ENCODE results near the gene ADGRF5. TPM values are rescaled to one million over a fixed set of nuclear protein-coding genes. Genes with fewer than 3 reads are reported as not detected.
"Not testable (repeated sequence)": the region's sequence is repeated elsewhere in the genome, so short reads cannot be mapped to it uniquely, and the experiment has no call there.

Gene ADGRF5
- total RNA-seq, 2 donors from 2014 or later: not detected

GRCh38 chr6:46851576-46851975 is 70.2 kb downstream of the ADGRF5 start:
- not testable (repeated sequence) for DNase-seq (ENCODE audit: low spot score); H3K27ac Mint-ChIP-seq; H3K9me3 Mint-ChIP-seq; H3K36me3 Mint-ChIP-seq; H3K4me1 Mint-ChIP-seq (ENCODE audit: low read depth in 2 of 2); H3K4me3 Mint-ChIP-seq; ATAC-seq
- peaks cover 24 to 37% of the 10 kb centered on the region in 2 donors for H3K27me3 Mint-ChIP-seq

- no peak overlapping the region for H3K27ac Mint-ChIP-seq
- H3K9me3 Mint-ChIP-seq: no peaks in the 10 kb centered on the region
- ATAC-seq (no peak), DNase-seq (ENCODE audit: low spot score) (no peak)
- H3K4me1 Mint-ChIP-seq (ENCODE audit: low read depth in 2 of 2): peaks cover 4 to 8% of the 10 kb centered on the region in 2 donors
- no peaks in the 10 kb centered on the region for H3K36me3 Mint-ChIP-seq
- peaks cover 24 to 42% of the 10 kb centered on the region in 2 donors for H3K27me3 Mint-ChIP-seq
- H3K4me3 Mint-ChIP-seq: no peak overlapping the region
Measured at GRCh38 chr6:46850792-46851191, 70.9 kb downstream of the ADGRF5 start.

- ATAC-seq (no peak), DNase-seq (ENCODE audit: low spot score) (no peak)
- Mint-ChIP-seq H3K4me1 (ENCODE audit: low read depth in 2 of 2) (peaks cover 4 to 8% of the 10 kb centered on the region in 2 donors), H3K36me3 (no peaks in the 10 kb centered on the region), H3K4me3 (no peak overlapping the region), H3K27ac (no peak overlapping the region), H3K9me3 (no peaks in the 10 kb centered on the region), H3K27me3 (peaks cover 22 to 39% of the 10 kb centered on the region in 2 donors)
Measured at GRCh38 chr6:46849361-46849690, 72.4 kb downstream of the ADGRF5 start.

- Mint-ChIP-seq H3K36me3 (no peaks in the 10 kb centered on the region), H3K27me3 (peaks cover 17 to 34% of the 10 kb centered on the region in 2 donors), H3K4me1 (ENCODE audit: low read depth in 2 of 2) (peaks cover 4 to 8% of the 10 kb centered on the region in 2 donors), H3K27ac (no peak overlapping the region), H3K4me3 (peak overlapping the region; percentile 43), H3K9me3 (no peaks in the 10 kb centered on the region)
- DNase-seq (ENCODE audit: low spot score): peak; percentile 69
- peak; percentile 84 to 90 for ATAC-seq
Measured at GRCh38 chr6:46848684-46849360, 72.9 kb downstream of the ADGRF5 start.

- Mint-ChIP-seq H3K4me3 (no peak overlapping the region), H3K4me1 (ENCODE audit: low read depth in 2 of 2) (peaks cover 4 to 8% of the 10 kb centered on the region in 2 donors), H3K27me3 (peaks cover 11 to 16% of the 10 kb centered on the region in 2 donors), H3K27ac (no peak overlapping the region), H3K9me3 (peaks cover 6% of the 10 kb centered on the region), H3K36me3 (peaks cover 8% of the 10 kb centered on the region)
- no peak for DNase-seq (ENCODE audit: low spot score)
- no peak for ATAC-seq
Measured at GRCh38 chr6:46845126-46845525, 76.6 kb downstream of the ADGRF5 start.

GRCh38 chr6:46842252-46842846 is 79.4 kb downstream of the ADGRF5 start:
- H3K9me3 Mint-ChIP-seq; ATAC-seq; H3K36me3 Mint-ChIP-seq; DNase-seq (ENCODE audit: low spot score); H3K4me1 Mint-ChIP-seq (ENCODE audit: low read depth in 2 of 2); H3K27me3 Mint-ChIP-seq; H3K27ac Mint-ChIP-seq; H3K4me3 Mint-ChIP-seq: not testable (repeated sequence)

- no peak for ATAC-seq
- Mint-ChIP-seq H3K4me1 (ENCODE audit: low read depth in 2 of 2) (no peaks in the 10 kb centered on the region), H3K4me3 (no peak overlapping the region), H3K27me3 (no peaks in the 10 kb centered on the region), H3K27ac (no peak overlapping the region), H3K36me3 (peaks cover 7% of the 10 kb centered on the region), H3K9me3 (peaks cover 6% of the 10 kb centered on the region)
- DNase-seq (ENCODE audit: low spot score): no peak
Measured at GRCh38 chr6:46838033-46838432, 83.7 kb downstream of the ADGRF5 start.

- H3K36me3 Mint-ChIP-seq; ATAC-seq; H3K9me3 Mint-ChIP-seq; H3K4me3 Mint-ChIP-seq; H3K27ac Mint-ChIP-seq; H3K4me1 Mint-ChIP-seq (ENCODE audit: low read depth in 2 of 2); DNase-seq (ENCODE audit: low spot score): not testable (repeated sequence)
- peaks cover 0 to 11% of the 10 kb centered on the region in 2 donors for H3K27me3 Mint-ChIP-seq
Measured at GRCh38 chr6:46834991-46835390, 86.7 kb downstream of the ADGRF5 start.

- not testable (repeated sequence) for H3K9me3 Mint-ChIP-seq; H3K27ac Mint-ChIP-seq; DNase-seq (ENCODE audit: low spot score); ATAC-seq; H3K36me3 Mint-ChIP-seq; H3K4me1 Mint-ChIP-seq (ENCODE audit: low read depth in 2 of 2); H3K4me3 Mint-ChIP-seq
- peaks cover 0 to 16% of the 10 kb centered on the region in 2 donors for H3K27me3 Mint-ChIP-seq
Measured at GRCh38 chr6:46834257-46834916, 87.4 kb downstream of the ADGRF5 start.

GRCh38 chr6:46832816-46833215 is 88.9 kb downstream of the ADGRF5 start:
- Mint-ChIP-seq H3K4me3 (no peak overlapping the region), H3K27ac (no peak overlapping the region), H3K36me3 (no peaks in the 10 kb centered on the region), H3K9me3 (no peaks in the 10 kb centered on the region), H3K27me3 (peaks cover 0 to 23% of the 10 kb centered on the region in 2 donors), H3K4me1 (ENCODE audit: low read depth in 2 of 2) (no peaks in the 10 kb centered on the region)
- no peak for DNase-seq (ENCODE audit: low spot score)
- no peak for ATAC-seq

GRCh38 chr6:46828939-46829338 is 92.8 kb downstream of the ADGRF5 start:
- peaks cover 8 to 27% of the 10 kb centered on the region in 2 donors for H3K27me3 Mint-ChIP-seq
- H3K9me3 Mint-ChIP-seq: no peaks in the 10 kb centered on the region
- no peak overlapping the region for H3K4me3 Mint-ChIP-seq
- no peaks in the 10 kb centered on the region for H3K36me3 Mint-ChIP-seq
- no peak for DNase-seq (ENCODE audit: low spot score)
- ATAC-seq: no peak
- no peak overlapping the region for H3K27ac Mint-ChIP-seq
- H3K4me1 Mint-ChIP-seq (ENCODE audit: low read depth in 2 of 2): no peaks in the 10 kb centered on the region

GRCh38 chr6:46821458-46821881 is 100.3 kb downstream of the ADGRF5 start:
- no peaks in the 10 kb centered on the region for H3K4me1 Mint-ChIP-seq (ENCODE audit: low read depth in 2 of 2)
- no peak overlapping the region for H3K4me3 Mint-ChIP-seq
- no peaks in the 10 kb centered on the region for H3K9me3 Mint-ChIP-seq
- no peaks in the 10 kb centered on the region for H3K36me3 Mint-ChIP-seq
- H3K27me3 Mint-ChIP-seq: peaks cover 12 to 21% of the 10 kb centered on the region in 2 donors
- ATAC-seq (no peak), DNase-seq (ENCODE audit: low spot score) (no peak)
- no peak overlapping the region for H3K27ac Mint-ChIP-seq

- DNase-seq (ENCODE audit: low spot score) (no peak), ATAC-seq (no peak)
- no peak overlapping the region for H3K27ac Mint-ChIP-seq
- H3K4me3 Mint-ChIP-seq: no peak overlapping the region
- peaks cover 3% of the 10 kb centered on the region for H3K9me3 Mint-ChIP-seq
- no peaks in the 10 kb centered on the region for H3K4me1 Mint-ChIP-seq (ENCODE audit: low read depth in 2 of 2)
- peaks cover 8 to 24% of the 10 kb centered on the region in 2 donors for H3K27me3 Mint-ChIP-seq
- no peaks in the 10 kb centered on the region for H3K36me3 Mint-ChIP-seq
Measured at GRCh38 chr6:46819561-46819960, 102.2 kb downstream of the ADGRF5 start.

GRCh38 chr6:46816626-46817025 is 105.1 kb downstream of the ADGRF5 start:
- no peak for ATAC-seq
- H3K27me3 Mint-ChIP-seq: peaks cover 15 to 45% of the 10 kb centered on the region in 2 donors

More at GRCh38 chr6:46816626-46817025, 105.1 kb downstream of the ADGRF5 start:
- Mint-ChIP-seq H3K36me3 (no peaks in the 10 kb centered on the region), H3K4me1 (ENCODE audit: low read depth in 2 of 2) (no peaks in the 10 kb centered on the region), H3K27ac (no peak overlapping the region), H3K4me3 (no peak overlapping the region), H3K9me3 (peaks cover 6% of the 10 kb centered on the region)
- DNase-seq (ENCODE audit: low spot score): no peak
